ENCODE results near the gene P3H3.

GRCh38 chr12:6833189-6833890 is 5.1 kb downstream of the P3H3 start:
- TF ChIP-seq CTCF (conservative IDR thresholded peaks at IDR 0.05 in 1 of 2, IDR thresholded peaks at IDR 0.05 in 1 of 2; ENCODE audit: extremely low read depth in 1 of 2, insufficient read depth in 1 of 2, low read depth in 1 of 2, low read length in 2 of 2) (no peak), EZH2 (IDR thresholded peaks at IDR 0.05; ENCODE audit: borderline replicate concordance, low read length) (no peak)
